ENCODE results near the gene ALDH3A1.
A peak's percentile ranks its signal among the peaks of the same experiment; 100 is the strongest.

Gene ALDH3A1

DNA sequence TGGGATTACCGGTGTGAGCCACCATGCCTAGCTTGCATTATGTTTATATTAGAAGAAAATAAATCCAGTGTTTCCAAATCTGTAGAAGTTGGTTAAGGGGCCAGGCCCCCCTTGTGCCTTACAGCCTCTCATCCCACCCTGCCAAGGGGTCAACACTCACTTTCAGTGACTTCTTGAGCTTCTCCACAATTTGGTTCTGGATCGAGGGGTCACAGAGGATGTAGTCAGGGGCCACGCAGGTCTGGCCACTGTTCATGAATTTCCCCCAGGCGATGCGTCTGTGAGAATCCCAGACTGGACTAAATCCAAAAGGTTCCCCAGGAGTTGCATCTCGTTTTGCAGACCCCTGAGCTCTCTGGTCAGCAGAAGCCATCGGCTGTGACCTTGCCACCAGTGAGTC, 7.2 kb downstream of the ALDH3A1 start:
- DNase-seq, result no peak

DNA sequence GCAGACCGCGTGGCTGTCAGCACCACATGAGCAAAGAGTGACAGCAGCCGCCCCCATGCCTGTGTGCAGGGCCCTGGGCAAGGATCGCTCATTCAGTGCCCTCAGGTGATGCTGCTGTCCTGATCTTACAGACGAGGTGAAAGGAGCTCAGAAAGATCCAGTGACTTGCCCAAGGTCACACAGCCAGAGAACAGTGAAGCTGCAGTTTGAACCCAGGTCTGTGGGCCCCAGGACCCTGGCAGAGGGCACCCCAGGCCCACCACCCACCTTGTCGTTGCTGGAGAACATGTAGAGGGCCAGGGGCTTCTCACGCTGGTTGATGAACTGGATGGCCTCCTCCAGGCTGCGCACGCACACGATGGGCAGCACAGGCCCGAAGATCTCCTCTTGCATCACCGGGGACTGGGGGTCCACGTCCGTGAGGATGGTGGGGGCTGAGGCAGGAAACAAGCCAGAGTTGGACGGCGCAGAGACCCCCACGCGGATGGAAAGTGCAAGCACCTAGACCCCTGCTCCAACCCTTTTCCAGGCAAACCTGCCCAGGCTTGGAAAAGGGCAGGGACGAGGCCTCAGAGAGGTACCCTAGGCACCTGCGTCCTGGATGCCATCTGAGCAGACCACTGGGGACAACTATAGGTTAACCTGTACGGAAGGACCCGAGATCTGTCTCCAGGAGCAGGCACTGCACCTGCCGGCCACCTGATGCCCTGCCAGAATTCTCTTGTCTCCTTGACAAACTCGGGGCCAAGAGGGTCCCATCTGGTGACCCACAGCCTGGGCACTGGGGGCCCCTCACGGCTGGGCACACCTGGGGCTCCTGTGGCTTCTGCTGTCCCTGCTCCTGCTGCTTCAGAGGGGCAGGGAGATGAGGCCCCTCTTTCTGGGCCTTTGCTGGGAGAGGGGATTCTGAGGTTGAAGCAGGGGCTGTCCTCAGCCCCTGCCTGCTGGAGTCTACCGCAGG, 8.6 kb downstream of the ALDH3A1 start:
- no peak for DNase-seq

DNA sequence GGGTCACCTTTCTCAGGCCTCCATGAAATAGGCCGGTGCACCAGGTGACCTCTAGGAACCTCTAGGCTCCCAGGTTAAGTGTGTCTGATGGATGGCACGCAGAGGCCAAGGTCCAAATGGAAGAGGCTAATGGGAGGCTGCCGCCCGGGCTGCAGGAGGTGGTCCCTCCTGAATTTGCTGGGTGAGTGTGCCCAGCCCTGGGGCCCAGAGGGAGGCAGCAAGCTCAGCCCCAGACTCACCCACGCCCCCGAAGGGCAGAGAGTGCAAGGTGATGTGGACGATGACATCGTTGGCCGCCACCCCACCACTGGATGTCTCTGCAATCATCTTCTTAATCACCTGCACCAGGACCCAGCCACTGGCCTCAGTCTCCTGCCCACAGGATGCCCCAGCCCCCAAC, 9.3 kb downstream of the ALDH3A1 start:
- no peak for DNase-seq

DNA sequence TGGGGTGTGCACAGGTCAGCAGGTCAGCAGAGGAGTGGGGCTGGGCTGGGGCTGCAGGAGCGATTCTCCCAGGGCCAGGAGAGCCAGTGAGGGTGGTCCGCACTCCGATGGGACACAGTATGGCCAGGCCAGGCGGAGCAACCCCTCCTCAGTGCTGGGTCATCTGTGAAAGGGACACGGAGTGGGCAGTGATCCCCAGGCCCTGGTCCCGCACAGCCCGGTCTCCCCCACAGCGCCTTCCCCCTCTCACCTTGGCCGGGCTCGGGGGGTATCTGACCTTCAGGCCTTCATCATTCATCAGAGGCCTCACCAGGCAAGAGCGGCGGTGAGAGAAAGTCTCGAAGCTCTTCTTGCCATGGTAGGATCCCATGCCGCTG, 10.0 kb downstream of the ALDH3A1 start:
- no peak for DNase-seq

DNA sequence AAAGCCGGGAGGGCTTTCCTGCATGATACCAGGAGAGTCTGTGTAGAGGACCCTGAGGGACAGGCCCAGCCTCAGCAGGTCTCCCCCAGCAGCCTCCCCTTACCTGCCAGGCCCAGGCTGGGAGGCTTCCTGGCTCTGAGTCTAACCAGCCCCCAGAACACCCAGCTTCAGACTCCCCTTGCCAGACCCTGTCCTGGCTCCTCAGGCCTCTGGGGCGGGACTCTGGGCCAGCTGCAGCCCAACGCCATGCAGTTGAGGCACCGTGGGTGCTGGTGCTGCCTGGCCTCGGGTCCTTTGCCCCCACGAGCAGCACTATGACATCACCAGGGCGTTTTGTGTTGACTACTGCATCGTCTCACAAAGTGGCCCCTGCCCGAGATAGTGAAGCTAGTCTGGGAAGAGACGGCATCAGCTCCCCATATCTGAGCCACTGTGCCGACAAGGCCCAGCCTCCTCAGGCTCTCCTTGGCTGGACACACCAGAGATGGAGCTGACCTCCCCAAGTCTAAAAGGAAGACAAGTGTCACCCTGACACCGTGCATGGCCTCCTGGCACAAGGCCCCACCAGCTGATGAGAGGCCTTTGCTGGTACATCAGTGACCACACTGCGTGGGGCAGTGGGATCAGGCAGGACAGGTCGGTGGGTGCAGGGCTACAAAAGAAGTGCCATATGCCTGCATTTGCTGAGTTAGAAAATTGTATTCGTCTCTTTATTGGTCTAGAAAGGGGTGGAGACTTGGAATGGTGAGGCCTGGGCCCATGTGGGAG, 10.6 kb downstream of the ALDH3A1 start:
- no peak for DNase-seq

DNA sequence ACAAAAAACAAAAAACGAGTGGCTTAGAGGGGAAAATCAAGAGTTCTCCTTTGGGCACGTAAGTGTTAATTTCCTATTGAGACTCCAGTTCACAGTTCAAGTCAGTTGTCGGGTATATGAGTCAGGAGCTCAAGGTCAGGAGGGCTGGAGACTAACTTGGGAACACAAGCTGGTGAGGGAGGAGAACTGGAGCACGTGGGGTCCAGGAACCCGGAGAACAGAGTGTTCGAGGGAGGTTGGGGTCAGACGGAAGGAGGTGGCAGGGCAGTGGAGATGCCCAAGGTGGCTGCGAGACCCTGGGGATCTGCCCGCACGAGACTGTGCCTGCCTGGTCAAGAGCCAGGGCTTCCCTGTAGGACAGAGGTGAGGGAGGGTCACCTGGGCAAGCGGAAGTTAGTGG, 12.0 kb downstream of the ALDH3A1 start:
- DNase-seq, result no peak

DNA sequence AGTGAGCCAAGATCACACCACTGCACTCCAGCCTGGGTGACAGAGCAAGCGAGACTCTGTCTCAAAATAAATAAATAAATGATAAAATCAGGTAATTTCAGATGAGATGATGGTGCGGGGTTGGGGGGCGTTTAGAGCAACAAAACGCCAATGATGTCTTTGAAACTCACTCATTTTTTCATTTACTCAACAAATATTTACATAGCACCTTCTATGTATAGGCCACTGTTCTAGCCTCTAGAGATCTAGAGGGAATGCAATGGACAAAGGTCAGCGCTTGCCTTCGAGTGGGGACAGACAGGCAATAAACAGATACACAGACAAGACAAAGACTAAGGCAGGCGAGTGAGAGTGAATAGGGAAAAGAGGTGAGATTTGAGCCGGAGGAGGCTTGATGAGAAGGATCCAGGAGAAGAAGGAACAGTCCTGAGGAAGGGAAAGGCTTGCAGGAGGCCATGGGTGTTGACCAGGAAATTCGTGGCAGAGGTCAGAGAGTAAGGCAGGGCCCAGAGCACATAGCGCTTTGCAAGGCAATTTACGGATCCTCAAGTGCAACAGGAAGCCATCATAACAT, 14.1 kb downstream of the ALDH3A1 start:
- no peak for DNase-seq

DNA sequence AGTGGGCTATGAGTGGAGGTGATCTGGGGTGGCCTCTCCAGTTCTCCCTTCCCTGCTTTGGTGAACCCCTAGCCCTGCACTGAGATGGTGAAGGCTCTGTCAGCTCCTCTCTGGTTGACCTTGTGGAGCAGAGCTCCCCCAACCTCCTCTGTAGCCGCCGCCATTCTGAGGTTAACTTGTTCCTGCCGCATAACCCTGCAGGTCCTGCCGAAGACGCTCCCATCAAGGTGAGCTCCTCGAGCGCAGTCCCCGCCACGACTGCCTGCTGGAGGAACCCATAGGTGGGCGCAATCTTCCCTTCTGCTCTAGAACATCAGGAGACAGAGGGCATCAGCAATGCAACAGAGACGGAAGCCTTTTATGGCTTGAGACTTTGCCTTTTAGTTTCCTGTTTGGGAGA, 16.5 kb downstream of the ALDH3A1 start:
- DNase-seq, result no peak

DNA sequence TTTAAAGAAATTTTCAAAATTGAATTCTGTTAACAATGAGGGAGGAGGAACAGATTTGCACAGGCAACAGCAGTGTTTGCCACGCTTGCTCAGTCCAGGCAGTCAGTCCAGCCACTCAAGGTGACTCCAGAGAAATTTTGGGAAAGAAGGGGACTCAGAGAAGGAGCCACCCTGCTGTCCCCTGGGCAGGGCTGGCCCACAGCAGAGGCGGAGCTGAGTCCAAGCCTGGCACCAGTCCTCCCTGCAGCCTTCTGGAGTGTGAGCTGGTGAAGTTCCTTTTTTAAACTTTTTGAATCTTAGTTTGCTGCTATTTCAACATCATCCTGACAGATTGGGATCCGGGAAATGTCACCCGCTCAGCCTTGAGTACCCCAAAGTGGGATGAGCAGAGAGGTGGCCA, 17.3 kb downstream of the ALDH3A1 start:
- no peak for DNase-seq

DNA sequence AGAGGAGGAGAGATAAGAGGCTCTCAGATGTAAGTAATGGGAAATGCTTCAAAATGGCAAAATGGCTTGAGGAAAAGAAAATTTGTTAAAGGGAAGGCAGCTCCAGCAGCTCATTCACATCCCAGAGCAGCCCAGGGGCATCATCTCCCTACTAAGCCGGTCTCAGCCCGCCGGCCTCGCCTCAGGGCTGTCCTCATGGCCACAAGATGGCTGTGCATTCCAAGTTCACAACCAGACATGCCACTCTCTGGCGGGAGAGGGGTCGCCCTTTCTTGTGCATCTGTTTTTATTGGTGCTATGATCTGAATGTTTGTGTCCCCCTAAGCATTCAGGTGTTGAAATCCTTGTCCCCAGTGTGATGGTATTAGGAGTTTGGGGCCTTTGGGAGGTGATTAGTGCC, 18.2 kb downstream of the ALDH3A1 start:
- DNase-seq, result no peak

DNA sequence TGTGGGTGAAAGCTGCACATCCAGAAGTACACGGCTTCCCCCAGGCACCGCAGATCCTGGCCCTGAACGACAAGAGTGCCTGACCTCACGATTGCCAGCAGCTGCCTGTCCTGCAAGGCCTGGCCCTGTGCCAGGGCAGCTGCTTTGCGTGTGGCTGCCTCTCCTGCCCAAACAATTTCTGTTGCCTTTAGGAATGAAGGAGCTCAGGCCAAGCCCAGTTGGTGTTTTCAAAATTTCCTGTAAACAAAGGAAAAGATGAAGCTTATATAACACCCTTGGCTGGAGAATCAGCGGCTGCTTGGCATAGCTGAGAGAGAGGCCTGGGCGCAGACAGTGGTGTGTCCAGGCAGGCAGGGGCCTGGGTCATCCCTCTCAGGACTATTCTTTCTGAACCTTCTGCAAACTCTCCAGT, 20.0 kb downstream of the ALDH3A1 start:
- peak; percentile 58 for DNase-seq

DNA sequence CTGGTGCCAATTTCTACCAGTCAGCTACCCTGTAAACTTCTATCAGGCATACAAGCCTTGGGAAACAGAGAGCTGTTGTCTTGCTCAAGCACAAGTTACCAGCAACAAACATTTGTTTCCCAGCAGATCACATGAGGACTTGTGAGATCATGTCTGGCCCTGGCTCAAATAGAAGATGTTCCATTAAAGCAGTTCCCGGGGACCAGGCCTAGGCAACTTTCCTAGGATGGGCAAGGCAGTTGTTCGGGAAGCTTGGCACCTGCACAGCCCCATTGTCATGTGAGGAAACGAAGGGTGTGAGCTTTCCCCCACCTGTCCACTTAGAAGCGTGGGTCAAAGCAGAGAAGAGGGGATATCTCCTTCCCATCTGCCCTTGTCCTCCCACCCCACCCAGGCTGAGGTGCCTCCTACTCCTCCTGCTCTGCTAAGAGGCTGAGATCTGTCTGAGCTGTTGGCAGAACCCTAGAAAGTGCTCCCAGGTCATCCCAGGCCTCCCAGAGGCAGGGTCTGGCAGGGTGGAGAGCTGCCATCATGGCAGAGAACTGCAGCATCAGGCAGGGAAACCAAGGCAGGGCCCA, 20.5 kb downstream of the ALDH3A1 start:
- DNase-seq, result no peak

DNA sequence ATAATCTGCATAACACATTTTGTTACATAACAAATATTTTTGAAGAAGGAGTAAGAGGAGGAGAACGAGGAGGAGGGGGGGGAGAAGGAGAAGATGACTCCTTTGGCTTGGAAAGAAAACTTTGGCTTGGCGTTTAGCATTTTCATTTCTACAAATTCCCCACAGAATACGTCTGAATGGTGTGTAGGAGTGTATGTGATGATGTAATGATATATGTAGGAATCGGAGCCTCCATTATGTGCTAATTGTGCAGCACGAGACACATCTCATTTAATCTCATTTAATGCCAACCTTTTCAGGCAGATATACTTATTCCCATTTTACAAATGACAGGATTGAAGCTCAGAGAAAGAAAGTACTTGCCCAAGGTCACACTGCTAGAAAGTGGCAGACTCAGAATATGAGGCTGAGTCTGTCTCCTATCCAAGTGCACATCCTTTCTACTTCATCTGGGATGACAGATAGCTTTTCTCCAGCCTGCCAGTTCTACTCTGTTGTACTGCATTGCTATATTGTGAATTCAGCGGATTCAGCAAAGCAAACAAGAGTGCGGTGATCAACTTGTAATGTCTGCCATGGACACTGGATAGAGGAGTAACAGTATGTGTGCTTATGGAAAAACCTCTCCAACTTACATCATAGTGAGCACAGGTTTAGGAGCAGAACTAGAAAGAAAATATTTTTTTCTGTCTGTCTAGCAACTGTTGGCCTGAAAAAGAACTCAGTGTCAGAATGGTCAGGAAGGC, 21.3 kb downstream of the ALDH3A1 start:
- no peak for DNase-seq

DNA sequence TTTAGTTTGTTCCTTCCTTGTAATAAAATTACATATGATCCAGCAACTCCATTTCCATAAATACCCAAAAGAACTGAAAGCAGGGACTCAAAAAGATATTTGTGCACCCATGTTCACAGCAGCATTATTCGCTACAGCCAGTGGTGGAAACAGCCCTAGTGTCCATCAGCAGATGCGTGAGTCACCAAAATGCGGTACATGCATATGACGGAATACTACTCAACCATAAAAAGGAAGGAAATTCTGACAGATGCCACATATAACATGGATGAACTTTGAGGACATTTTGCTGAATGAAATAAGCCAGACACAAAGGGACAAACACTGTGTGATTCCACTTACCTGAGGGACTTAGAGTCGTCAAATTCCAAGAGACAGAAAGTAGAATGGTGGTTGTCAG, 22.6 kb downstream of the ALDH3A1 start:
- DNase-seq, result no peak

DNA sequence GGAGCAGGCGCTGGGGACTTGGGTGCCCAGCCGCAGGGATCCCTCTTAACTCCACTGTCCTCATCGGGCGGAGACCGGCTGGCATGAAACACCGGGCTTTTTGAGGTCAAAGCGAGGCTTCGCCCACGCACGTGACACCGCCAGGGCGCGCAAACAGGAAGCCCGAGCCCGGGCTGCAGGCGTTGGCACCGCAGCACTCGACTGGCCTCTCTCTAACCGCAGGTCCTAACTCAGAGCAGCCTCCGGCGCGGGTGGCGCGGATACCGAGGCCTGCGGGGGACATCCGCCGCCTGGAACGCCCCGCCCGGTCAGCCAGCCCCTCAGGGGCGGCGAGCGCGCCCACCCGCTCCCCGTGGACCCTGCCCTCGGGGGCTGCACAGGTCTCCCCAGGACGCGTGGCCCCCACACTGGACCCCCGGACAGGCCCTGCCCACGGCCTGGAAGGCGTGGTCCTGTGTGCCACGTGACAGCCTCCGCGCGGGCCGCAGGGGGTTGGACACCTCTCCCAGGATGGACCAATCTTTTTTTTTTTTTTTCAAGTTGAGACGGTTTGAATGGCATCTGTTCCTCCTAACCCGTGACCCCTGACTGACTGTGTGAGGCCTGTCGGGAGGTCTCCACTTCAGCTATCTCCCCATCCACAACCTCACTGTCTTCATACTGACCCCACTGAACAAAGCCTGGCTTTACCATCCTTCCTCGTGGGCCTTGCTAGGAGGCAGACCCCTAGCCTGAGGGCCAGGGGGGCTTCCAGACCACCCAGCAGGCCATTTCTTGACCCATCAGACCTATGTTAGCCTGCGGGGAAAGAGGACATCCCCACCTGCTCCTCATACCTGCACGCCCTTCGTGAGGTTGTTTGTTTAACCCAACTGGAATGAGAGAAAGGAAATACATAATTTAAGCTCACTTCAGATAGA, 23.3 kb downstream of the ALDH3A1 start:
- DNase-seq, result no peak

DNA sequence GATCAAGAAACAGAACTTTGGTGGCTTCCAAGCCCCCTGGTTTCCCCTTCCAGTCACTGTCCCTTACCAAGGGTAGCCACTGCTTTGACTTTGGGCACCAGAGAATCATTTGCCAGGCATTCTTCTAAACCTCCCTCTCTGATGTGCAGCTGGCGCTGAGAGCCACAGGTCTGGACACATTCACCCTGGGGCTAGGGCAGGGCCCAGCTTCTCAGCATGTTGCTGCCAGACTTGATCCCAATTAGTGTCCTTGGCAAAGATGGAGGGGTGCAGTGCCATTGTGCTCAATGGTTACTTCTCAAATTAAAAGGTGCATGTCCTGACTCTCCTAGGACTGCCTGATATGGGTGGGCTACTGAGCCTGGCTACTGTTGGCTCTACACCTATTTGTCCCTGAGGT, 24.1 kb downstream of the ALDH3A1 start:
- no peak for DNase-seq

DNA sequence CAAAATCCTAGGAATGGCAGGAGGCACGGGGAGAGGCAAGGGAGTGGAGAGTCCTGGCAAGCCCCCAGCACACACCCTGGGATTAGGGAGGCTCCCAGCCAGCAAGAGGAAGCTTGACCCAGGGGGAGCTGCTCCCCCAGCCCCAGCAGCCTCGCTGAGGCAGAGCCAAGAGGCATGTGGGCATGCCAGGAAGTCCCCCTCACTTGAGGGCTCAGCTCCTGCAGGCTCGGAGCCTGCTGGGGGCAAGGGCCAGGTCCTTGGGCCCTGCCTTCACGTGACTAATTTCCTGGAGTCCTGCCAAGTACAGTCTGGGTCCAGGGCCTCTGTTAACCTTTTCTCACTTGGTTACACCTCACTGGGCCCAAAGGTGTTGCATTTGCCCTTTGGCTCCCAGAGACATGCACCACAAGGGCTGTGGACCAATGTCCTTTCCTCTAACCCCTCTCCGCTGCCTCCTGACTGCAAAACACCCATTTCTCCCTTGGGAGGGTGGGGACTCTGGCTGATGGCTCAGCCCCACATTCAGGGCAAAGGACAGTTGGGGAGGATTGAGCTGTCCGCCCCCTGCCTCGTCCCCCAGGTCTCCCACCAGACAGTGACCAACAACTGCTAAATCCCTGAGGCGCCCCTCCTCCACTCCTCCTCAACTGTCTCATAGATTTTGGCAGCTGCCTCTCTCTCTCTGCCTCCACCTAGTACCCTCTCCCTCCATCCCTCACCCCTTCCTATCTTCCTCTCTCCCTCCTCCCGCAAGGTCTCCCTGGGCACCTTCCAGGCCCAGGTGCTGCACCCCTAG, 27.3 kb downstream of the ALDH3A1 start:
- DNase-seq, result peak; percentile 58

DNA sequence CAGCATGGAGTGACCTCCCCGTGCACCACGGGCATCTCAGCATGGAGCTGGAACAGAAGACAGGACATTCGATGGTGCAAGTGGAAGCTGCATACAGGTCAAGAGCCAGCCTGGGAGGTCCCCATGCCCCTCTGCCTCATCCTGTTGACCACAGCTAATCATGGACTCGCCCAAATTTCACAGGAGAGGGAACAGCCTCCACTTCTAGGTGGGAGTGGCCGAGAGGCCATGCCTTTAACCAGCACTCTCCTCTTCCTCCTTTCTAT, 28.0 kb downstream of the ALDH3A1 start:
- no peak for DNase-seq

DNA sequence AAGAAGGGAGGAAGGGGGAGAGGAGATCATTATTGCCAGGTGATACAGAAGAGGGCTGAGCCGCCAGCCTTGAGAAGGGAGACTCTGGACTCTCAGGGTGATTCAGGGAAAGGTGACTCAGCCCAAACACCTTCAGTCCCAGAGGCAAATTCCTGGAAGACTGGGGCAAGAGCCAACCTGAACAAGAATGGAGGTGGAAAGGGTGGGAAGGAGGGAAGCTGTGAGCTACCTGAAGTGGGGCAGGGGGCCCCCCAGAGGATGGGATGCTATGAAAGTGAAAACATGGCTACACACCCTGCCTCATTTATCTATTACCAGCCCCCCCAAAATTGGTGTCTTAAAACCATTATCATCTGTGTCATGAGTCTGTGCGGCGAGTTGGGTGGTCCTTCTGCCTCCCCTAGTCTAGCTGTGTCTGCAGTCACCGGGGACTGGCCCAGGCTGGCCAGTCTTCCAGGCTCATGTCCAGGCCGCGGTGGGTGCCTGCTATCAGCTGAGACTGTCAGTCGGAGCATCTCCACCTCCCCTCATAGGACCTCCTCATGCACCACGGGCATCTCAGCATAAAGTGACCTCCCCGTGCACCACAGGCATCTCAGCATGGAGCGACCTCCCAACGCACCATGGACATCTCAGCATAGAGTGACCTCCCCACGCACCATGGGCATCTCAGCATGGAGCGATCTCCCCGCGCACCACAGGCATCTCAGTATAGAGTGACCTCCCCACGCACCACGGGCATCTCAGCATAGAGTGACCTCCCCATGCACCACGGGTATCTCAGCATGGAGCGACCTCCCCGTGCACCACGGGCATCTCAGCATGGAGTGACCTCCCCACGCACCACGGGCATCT, 28.5 kb downstream of the ALDH3A1 start:
- DNase-seq, result no peak
